MM.1S (cell line): ENCODE results near the gene ZSCAN30.

ENCODE experiments used
- DNase-seq: peaks from one replicate; pipeline ENCODE4 v3.0.0-alpha.2; 2015
- H2AFZ ChIP-seq: fragments of 300-600 bp; sonication (generic); 2 replicates; pipeline ENCODE4 v1.6.0; 2016; ENCODE audit warnings: antibody characterized with exemption, low read length
- H3F3A ChIP-seq: fragments of 300-600 bp; sonication (generic); 2 replicates; pipeline ENCODE4 v1.6.1; 2016; ENCODE audit warnings: mild to moderate bottlenecking, antibody characterized with exemption, low read length, moderate library complexity, mixed read lengths; ENCODE audit not compliant: insufficient read depth
- H3K27ac ChIP-seq: fragments of 300-600 bp; sonication (generic); 2 replicates; pipeline ENCODE4 v1.5.1; 2016; ENCODE audit warnings: mild to moderate bottlenecking, low read length
- H3K27me3 ChIP-seq: fragments of 300-600 bp; sonication (generic); replicated peaks from 2 replicates; pipeline ENCODE4 v1.6.0; 2016; ENCODE audit warnings: low read length; ENCODE audit not compliant: insufficient read depth
- H3K36me3 ChIP-seq: fragments of 300-600 bp; sonication (generic); replicated peaks from 2 replicates; pipeline ENCODE4 v1.6.1; 2016; ENCODE audit warnings: mild to moderate bottlenecking, low read length, mixed read lengths; ENCODE audit not compliant: insufficient read depth
- H3K4me1 ChIP-seq: fragments of 300-600 bp; sonication (generic); 2 replicates; pipeline ENCODE4 v1.6.1; 2016; ENCODE audit warnings: low read length, mixed read lengths
- H3K4me2 ChIP-seq: fragments of 300-600 bp; sonication (generic); 2 replicates; pipeline ENCODE4 v1.6.0; 2016; ENCODE audit warnings: low read depth, low read length
- H3K4me3 ChIP-seq: fragments of 300-600 bp; sonication (generic); 2 replicates; pipeline ENCODE4 v1.5.1; 2016; ENCODE audit warnings: low read length, mixed read lengths
- H3K79me2 ChIP-seq: fragments of 300-600 bp; sonication (generic); 2 replicates; pipeline ENCODE4 v1.6.1; 2016; ENCODE audit warnings: mixed run types, low read length, mixed read lengths
- H3K9ac ChIP-seq: fragments of 300-600 bp; sonication (generic); 2 replicates; pipeline ENCODE4 v1.6.1; 2016; ENCODE audit warnings: low read length, mixed read lengths
- H3K9me2 ChIP-seq: fragments of 300-600 bp; sonication (generic); replicated peaks from 2 replicates; pipeline ENCODE4 v1.6.1; 2016; ENCODE audit warnings: mild to moderate bottlenecking, low read length, mixed read lengths; ENCODE audit not compliant: insufficient read depth
- H3K9me3 ChIP-seq: fragments of 300-600 bp; sonication (generic); replicated peaks from 2 replicates; pipeline ENCODE4 v1.6.1; 2016; ENCODE audit warnings: mild to moderate bottlenecking, low read length, mixed read lengths; ENCODE audit not compliant: insufficient read depth
- H4K20me1 ChIP-seq: fragments of 300-600 bp; sonication (generic); 2 replicates; pipeline ENCODE4 v1.6.1; 2016; ENCODE audit warnings: mild to moderate bottlenecking, low read length, moderate library complexity, mixed read lengths; ENCODE audit not compliant: insufficient read depth
- CTCF ChIP-seq: fragments of 300-600 bp; sonication (generic); IDR thresholded peaks from 2 replicates; pipeline ENCODE4 v1.5.1; 2016; ENCODE audit warnings: antibody characterized with exemption, low read length, mixed read lengths
- EZH2 ChIP-seq: fragments of 300-600 bp; sonication (generic); optimal IDR thresholded peaks from 2 replicates; pipeline ENCODE3; 2017; ENCODE audit warnings: low read depth, mild to moderate bottlenecking, antibody characterized with exemption, low read length, mixed read lengths
- EZH2phosphoT487 ChIP-seq: fragments of 300-600 bp; sonication (generic); IDR thresholded peaks from 2 replicates; pipeline ENCODE4 v1.6.1; 2018; ENCODE audit warnings: antibody characterized with exemption, low read length

Gene ZSCAN30

GRCh38 chr18:35311496-35311895 is 21.5 kb upstream of the ZSCAN30 start:
- H3K4me3 ChIP-seq: no peak overlapping the region
- H3K4me2 ChIP-seq: no peak overlapping the region
- no peak overlapping the region for H3K9ac ChIP-seq
- no peaks in the 10 kb centered on the region for H3K79me2 ChIP-seq
- TF ChIP-seq CTCF (no peak), EZH2phosphoT487 (no peak), EZH2 (no peak)
- H3K36me3 ChIP-seq: peaks cover 6% of the 10 kb centered on the region; the same call in 1 of the 2 replicates
- H3K4me1 ChIP-seq: no peaks in the 10 kb centered on the region
- no peaks in the 10 kb centered on the region for H3F3A ChIP-seq
- no peaks in the 10 kb centered on the region for H3K9me3 ChIP-seq
- no peak overlapping the region for H3K27ac ChIP-seq
- no peak for DNase-seq
- H4K20me1 ChIP-seq: no peaks in the 10 kb centered on the region
- no peak overlapping the region for H2AFZ ChIP-seq
- no peaks in the 10 kb centered on the region for H3K9me2 ChIP-seq
- H3K27me3 ChIP-seq: no peaks in the 10 kb centered on the region

GRCh38 chr18:35306588-35307250 is 16.7 kb upstream of the ZSCAN30 start:
- Histone ChIP-seq H3K4me1 (no peaks in the 10 kb centered on the region), H3K9me2 (no peaks in the 10 kb centered on the region), H3K4me3 (no peak overlapping the region), H3K27me3 (no peaks in the 10 kb centered on the region), H3K4me2 (no peak overlapping the region), H2AFZ (no peak overlapping the region), H3F3A (no peaks in the 10 kb centered on the region), H3K9ac (no peak overlapping the region), H3K9me3 (no peaks in the 10 kb centered on the region), H4K20me1 (no peaks in the 10 kb centered on the region), H3K79me2 (peaks cover 10% of the 10 kb centered on the region; the same call in 1 of the 2 replicates), H3K36me3 (peaks cover 19% of the 10 kb centered on the region), H3K27ac (no peak overlapping the region)
- TF ChIP-seq EZH2 (no peak), CTCF (no peak), EZH2phosphoT487 (no peak)
- DNase-seq: no peak

GRCh38 chr18:35303610-35304009 is 13.6 kb upstream of the ZSCAN30 start:
- Histone ChIP-seq H3K9me3 (no peaks in the 10 kb centered on the region), H3K27ac (no peak overlapping the region), H3K4me1 (no peaks in the 10 kb centered on the region), H3K9ac (no peak overlapping the region), H3K36me3 (peaks cover 19% of the 10 kb centered on the region), H3F3A (no peaks in the 10 kb centered on the region), H3K4me3 (no peak overlapping the region), H4K20me1 (no peaks in the 10 kb centered on the region), H3K27me3 (no peaks in the 10 kb centered on the region), H3K9me2 (no peaks in the 10 kb centered on the region), H2AFZ (no peak overlapping the region), H3K4me2 (no peak overlapping the region), H3K79me2 (peaks cover 27% of the 10 kb centered on the region)
- no peak for TF ChIP-seq CTCF
- no peak for TF ChIP-seq EZH2phosphoT487
- TF ChIP-seq EZH2: no peak
- DNase-seq: no peak
